NB4 (cell line): ENCODE measurements around the gene ALOX5.

Experiments used
- MYC ChIP-seq: IDR thresholded peaks from 2 replicates; pipeline ENCODE4 v1.6.1; 2011; ENCODE audit warnings: low read depth, low read length
- POLR2A ChIP-seq: IDR thresholded peaks from 2 replicates; pipeline ENCODE4 v1.6.1; 2011; ENCODE audit warnings: mild to moderate bottlenecking; ENCODE audit not compliant: insufficient read length; ENCODE audit errors: extremely low read depth
- TF ChIP-seq, protein P1 (sequence below): IDR thresholded peaks from one replicate; pipeline ENCODE4 v1.5.1; 2012; ENCODE audit warnings: low read depth, low read length
- TF ChIP-seq, protein P2 (sequence below): IDR thresholded peaks from 2 replicates; pipeline ENCODE4 v1.6.1; 2011; ENCODE audit warnings: low read depth, low read length

DNA sequence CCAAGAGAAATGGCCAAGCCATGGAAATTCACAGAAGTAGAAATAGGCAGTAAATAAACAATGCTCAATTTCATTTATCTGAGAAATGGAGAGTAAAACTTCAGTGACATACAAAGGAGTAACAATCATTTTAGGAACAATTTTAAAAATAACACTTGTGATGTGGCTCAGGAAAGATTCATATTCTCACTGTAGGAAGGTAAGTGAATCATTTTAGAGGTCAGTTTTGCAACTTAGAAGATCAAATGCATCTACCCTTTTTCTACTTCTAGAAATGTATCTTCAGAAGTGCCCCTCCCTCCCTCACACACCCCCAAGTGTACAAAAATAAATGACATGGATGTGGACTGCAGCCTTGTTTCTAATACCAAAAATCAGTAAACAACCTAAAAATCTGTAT is 78.3 kb downstream of the ALOX5 start:
- TF ChIP-seq, protein P1, sequence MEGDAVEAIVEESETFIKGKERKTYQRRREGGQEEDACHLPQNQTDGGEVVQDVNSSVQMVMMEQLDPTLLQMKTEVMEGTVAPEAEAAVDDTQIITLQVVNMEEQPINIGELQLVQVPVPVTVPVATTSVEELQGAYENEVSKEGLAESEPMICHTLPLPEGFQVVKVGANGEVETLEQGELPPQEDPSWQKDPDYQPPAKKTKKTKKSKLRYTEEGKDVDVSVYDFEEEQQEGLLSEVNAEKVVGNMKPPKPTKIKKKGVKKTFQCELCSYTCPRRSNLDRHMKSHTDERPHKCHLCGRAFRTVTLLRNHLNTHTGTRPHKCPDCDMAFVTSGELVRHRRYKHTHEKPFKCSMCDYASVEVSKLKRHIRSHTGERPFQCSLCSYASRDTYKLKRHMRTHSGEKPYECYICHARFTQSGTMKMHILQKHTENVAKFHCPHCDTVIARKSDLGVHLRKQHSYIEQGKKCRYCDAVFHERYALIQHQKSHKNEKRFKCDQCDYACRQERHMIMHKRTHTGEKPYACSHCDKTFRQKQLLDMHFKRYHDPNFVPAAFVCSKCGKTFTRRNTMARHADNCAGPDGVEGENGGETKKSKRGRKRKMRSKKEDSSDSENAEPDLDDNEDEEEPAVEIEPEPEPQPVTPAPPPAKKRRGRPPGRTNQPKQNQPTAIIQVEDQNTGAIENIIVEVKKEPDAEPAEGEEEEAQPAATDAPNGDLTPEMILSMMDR = no peak
- TF ChIP-seq POLR2A (no peak), MYC (no peak)
- TF ChIP-seq, protein P2, sequence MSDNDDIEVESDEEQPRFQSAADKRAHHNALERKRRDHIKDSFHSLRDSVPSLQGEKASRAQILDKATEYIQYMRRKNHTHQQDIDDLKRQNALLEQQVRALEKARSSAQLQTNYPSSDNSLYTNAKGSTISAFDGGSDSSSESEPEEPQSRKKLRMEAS = no peak
